ENCODE data around the gene GPR78.

DNA sequence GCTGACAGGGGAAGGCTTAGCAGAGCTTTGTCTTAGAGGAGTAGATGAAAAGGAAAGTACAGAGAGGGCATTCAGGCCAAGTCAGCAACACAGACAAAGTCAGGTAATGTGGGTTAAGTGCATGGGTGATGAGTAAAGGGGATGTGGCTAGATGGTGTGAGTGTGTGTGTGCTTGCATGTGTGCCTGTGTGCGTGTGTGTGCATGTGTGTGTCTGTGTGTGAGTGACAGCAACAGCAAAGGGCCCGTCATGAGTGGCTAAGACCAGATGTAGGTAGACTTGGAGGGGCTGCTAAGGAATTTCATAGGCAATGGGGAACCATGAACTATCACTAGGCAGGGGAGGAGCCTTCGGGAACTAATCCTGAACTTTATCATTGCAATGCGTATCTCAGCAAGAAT lies 2.2 kb upstream of the GPR78 start:
- TF ChIP-seq, protein P1, sequence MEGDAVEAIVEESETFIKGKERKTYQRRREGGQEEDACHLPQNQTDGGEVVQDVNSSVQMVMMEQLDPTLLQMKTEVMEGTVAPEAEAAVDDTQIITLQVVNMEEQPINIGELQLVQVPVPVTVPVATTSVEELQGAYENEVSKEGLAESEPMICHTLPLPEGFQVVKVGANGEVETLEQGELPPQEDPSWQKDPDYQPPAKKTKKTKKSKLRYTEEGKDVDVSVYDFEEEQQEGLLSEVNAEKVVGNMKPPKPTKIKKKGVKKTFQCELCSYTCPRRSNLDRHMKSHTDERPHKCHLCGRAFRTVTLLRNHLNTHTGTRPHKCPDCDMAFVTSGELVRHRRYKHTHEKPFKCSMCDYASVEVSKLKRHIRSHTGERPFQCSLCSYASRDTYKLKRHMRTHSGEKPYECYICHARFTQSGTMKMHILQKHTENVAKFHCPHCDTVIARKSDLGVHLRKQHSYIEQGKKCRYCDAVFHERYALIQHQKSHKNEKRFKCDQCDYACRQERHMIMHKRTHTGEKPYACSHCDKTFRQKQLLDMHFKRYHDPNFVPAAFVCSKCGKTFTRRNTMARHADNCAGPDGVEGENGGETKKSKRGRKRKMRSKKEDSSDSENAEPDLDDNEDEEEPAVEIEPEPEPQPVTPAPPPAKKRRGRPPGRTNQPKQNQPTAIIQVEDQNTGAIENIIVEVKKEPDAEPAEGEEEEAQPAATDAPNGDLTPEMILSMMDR (IDR thresholded peaks at IDR 0.05) = no peak
- TF ChIP-seq, protein P2, sequence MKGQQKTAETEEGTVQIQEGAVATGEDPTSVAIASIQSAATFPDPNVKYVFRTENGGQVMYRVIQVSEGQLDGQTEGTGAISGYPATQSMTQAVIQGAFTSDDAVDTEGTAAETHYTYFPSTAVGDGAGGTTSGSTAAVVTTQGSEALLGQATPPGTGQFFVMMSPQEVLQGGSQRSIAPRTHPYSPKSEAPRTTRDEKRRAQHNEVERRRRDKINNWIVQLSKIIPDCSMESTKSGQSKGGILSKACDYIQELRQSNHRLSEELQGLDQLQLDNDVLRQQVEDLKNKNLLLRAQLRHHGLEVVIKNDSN (IDR thresholded peaks at IDR 0.05; ENCODE audit: borderline replicate concordance, low read depth) = no peak

Measured in SK-N-SH (cell line).